GM18517 (cell line): ENCODE measurements around the gene PIK3C2G.

Experiments used
- ATAC-seq: cut with Tn5 transposase; IDR thresholded peaks from one replicate; pipeline ENCODE4 v1.9.1; 2021; ENCODE audit warnings: mild to moderate bottlenecking, moderate library complexity; ENCODE audit not compliant: unreplicated experiment

Gene PIK3C2G

GRCh38 chr12:18549598-18549997, 288.3 kb downstream of the PIK3C2G start:
- ATAC-seq = no peak

- ATAC-seq = no peak
Measured at GRCh38 chr12:18551106-18551505, 289.8 kb downstream of the PIK3C2G start.

- ATAC-seq = no peak
Measured at GRCh38 chr12:18551701-18552100, 290.4 kb downstream of the PIK3C2G start.

GRCh38 chr12:18552829-18553228, 291.5 kb downstream of the PIK3C2G start:
- no peak for ATAC-seq

GRCh38 chr12:18556161-18556560, 294.8 kb downstream of the PIK3C2G start:
- ATAC-seq = no peak

GRCh38 chr12:18559242-18559641, 297.9 kb downstream of the PIK3C2G start:
- no peak for ATAC-seq

- no peak for ATAC-seq
Measured at GRCh38 chr12:18562531-18562930, 301.2 kb downstream of the PIK3C2G start.

GRCh38 chr12:18564306-18564705, 303.0 kb downstream of the PIK3C2G start:
- no peak for ATAC-seq

- ATAC-seq = no peak
Measured at GRCh38 chr12:18567787-18568186, 306.5 kb downstream of the PIK3C2G start.

GRCh38 chr12:18570543-18570942, 309.2 kb downstream of the PIK3C2G start:
- no peak for ATAC-seq

- no peak for ATAC-seq
Measured at GRCh38 chr12:18576104-18576626, 314.8 kb downstream of the PIK3C2G start.

GRCh38 chr12:18576648-18577047, 315.3 kb downstream of the PIK3C2G start:
- ATAC-seq = no peak

- ATAC-seq = no peak
Measured at GRCh38 chr12:18578191-18578590, 316.9 kb downstream of the PIK3C2G start.

- no peak for ATAC-seq
Measured at GRCh38 chr12:18580291-18580690, 319.0 kb downstream of the PIK3C2G start.

- no peak for ATAC-seq
Measured at GRCh38 chr12:18580706-18581105, 319.4 kb downstream of the PIK3C2G start.

- no peak for ATAC-seq
Measured at GRCh38 chr12:18581232-18581962, 320.1 kb downstream of the PIK3C2G start.

GRCh38 chr12:18583655-18584054, 322.3 kb downstream of the PIK3C2G start:
- ATAC-seq = no peak

- no peak for ATAC-seq
Measured at GRCh38 chr12:18586581-18586980, 325.3 kb downstream of the PIK3C2G start.

- ATAC-seq = no peak
Measured at GRCh38 chr12:18589316-18589715, 328.0 kb downstream of the PIK3C2G start.

GRCh38 chr12:18591473-18591872, 330.2 kb downstream of the PIK3C2G start:
- ATAC-seq = no peak

- no peak for ATAC-seq
Measured at GRCh38 chr12:18595412-18595811, 334.1 kb downstream of the PIK3C2G start.

- no peak for ATAC-seq
Measured at GRCh38 chr12:18601962-18602361, 340.6 kb downstream of the PIK3C2G start.

- ATAC-seq = no peak
Measured at GRCh38 chr12:18612971-18613370, 351.7 kb downstream of the PIK3C2G start.
